Smooth muscle cell of the brain vasculature (primary cell): ENCODE results near the gene MTCH1.

Source experiments
- DNase-seq: peaks from one replicate; pipeline ENCODE4 v3.0.0-alpha.2; 2012; ENCODE audit warnings: low read depth, low spot score

MTCH1 gene

GRCh38 chr6:36927691-36928546, 58.1 kb downstream of the MTCH1 start:
- DNase-seq: no peak

- DNase-seq: peak; percentile 73
These were observed 59.1 kb downstream of the MTCH1 start for GRCh38 chr6:36926708-36927513.

- no peak for DNase-seq
These were observed 60.2 kb downstream of the MTCH1 start for GRCh38 chr6:36925809-36926208.

- DNase-seq: no peak
These were observed 61.1 kb downstream of the MTCH1 start for GRCh38 chr6:36924778-36925374.

- DNase-seq: peak; percentile 66
These were observed 61.9 kb downstream of the MTCH1 start for GRCh38 chr6:36924131-36924530.

GRCh38 chr6:36920546-36920945, 65.5 kb downstream of the MTCH1 start:
- DNase-seq: no peak

- no peak for DNase-seq
These were observed 65.9 kb downstream of the MTCH1 start for GRCh38 chr6:36920049-36920448.
